Activated CD4-positive, CD25-positive, alpha-beta regulatory T cell (primary cell): Measurements from ENCODE around the gene SPDL1.
A peak's percentile ranks its signal among the peaks of the same experiment; 100 is the strongest.
"Not testable (repeated sequence)": the region's sequence is repeated elsewhere in the genome, so short reads cannot be mapped to it uniquely, and the experiment has no call there.

Experiments
- DNase-seq, 4 experiments: peaks; one replicate each; lab custom pipeline; 2025; lab: John Stamatoyannopoulos, UW

Gene SPDL1

GRCh38 chr5:169574134-169574646, 9.4 kb upstream of the SPDL1 start:
- DNase-seq, result no peak

- DNase-seq, result no peak
Measured at GRCh38 chr5:169576181-169576598, 7.4 kb upstream of the SPDL1 start.

DNA sequence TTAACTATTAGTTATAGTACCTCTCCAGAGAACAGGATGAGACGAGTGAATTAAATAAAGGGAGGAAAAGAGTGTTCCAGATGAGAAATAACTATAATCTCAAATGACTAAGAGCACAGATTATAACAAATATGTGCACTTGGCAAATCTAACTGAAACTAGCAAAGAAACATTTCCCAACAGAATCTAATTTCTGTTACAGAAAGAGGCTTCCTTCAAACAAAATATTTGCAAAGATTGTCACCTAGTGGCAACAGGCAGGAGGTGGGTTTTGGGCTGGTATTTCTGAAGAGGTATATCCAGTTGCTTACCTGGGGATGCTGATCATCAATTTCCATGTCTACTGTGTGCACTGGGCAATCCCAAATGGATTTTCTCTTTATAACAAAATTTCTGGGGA, 5.6 kb upstream of the SPDL1 start:
- no peak for DNase-seq

DNA sequence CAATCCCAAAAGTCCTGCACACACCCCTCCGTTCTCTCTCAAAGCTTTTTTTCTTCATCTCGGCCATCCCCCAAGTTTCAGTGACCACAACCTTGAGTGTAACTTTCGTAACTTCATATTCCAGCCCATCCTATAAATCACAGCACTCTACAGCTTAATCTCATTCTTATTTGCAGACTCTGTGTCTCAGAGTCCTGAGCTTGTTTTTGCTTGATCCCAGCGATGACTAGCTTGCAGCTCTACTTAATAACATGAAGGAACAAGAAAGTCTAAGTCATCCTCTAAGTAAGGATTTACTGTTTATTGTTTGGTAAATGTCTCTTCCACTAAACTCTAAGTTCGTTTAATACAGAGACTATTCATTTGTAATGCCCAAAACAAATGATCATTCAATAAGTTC, 2.6 kb upstream of the SPDL1 start:
- no peak for DNase-seq

DNA sequence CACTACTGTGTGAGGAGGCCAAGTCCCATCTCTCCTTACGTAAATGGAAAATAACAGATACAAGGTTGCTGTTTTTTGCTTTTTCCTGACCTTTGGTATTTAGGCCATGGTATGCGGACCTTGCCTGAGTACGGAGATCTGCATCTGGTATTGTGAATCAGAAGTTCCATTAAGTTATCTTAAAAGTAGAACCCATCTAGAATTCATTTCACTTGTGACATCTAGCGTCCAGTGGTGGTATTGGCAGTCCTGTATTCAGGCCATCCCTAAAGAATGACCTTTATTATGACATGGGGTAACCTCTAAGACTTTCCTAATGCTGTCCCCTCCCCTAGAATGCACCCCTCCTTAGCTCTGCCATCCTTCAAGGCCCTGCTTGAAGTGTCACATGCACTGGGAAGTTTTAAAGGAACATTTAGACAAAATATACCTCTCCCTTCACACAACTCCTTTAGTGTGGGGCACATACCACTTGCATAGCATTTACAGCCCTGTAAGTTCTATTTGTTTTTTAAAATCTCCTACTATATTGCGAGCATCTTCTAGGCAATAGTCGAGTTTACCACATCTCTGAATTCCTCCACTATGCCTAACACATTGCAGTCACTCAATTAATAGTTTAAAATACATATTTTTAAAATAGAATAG, 1.9 kb upstream of the SPDL1 start:
- peak; percentile 1 to 41 (median 20) for DNase-seq

DNA sequence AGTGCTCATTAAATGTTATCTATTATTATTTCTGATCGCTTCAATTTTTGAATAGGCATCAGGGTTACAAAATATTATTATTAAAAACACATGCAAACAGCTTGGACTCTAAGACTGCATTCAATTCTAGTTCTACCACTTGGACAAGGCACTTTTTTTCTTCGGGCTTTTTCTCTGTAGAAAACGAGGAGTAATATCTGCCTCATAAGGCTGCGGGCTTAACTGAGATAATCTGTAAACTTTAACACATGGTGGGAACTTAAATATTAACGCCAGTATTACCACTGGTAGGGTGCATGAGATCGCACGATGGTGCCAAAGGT, 511 bp upstream of the SPDL1 start:
- DNase-seq, result no peak

DNA sequence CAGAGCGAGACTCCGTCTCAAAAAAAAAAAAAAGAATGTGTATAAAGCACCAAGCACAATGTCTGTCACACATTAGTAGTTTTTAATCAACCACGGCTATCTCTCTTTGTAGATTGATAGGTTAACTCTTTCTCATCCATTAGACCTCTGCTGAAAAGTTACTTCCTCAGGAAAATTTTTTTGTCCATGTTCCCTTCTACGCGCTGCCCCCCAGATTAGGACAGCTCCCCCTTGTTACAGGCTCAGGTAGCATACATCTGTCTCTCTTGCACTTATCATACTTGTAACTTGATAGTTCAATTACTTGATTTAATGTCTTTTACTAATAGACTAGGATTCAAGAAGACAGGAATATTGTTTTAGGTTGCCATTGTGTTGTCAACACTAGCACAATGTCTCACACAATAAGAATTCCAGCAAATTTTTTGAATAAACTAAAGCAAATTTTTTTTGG, 1.5 kb downstream of the SPDL1 start:
- no peak for DNase-seq

GRCh38 chr5:169590602-169591001, 7.0 kb downstream of the SPDL1 start:
- DNase-seq, result no peak

DNA sequence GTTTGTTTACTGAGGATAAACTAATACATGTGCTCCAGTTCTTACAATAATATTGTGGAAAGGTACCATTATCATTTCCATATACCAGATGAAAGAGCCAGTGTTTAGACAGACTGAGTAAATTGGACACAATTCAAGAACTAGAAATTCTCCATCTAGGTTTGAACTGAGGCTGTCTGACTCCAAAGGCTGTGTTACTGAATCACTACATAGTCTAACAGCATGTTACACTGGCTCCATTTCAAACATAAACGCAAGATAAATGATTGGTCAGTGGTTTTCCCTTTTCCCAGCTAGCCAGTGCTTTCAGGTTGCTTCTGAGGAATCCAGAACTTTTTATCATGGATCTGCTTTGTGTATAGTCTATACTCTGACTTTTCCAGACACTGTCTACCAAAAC, 8.1 kb downstream of the SPDL1 start:
- no peak for DNase-seq

DNA sequence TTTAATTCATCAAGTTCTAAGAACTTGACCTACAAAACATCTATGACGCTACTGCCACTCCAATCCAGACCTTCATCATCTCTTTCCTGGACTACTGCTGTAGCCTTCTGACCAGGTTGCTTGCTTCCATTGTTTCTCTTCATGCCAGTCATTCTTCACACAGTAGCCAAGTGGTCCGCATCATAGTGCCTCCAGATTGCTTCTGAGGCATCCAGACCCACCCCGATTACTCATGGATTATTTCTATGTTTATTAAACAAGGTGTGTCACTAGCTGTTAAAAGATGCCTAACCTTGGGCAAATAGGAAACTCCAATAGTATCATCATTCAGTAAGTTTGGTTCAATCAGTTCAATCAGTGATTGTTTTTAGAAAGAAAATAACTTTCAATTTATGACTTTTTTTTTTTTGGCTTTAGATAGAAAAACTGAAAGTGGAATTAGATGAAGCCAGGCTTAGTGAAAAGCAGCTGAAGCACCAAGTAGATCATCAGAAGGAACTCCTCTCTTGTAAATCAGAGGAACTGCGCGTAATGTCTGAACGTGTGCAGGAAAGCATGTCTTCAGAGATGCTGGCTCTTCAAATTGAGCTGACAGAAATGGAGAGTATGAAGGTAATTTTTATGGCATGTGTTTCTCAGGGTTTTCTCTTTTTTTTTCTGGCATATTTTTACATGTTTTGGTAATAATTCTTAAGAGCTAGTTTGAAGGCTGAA, 9.5 kb downstream of the SPDL1 start:
- DNase-seq, result no peak

GRCh38 chr5:169595172-169595820, 11.7 kb downstream of the SPDL1 start:
- no peak for DNase-seq

- DNase-seq, result no peak
Measured at GRCh38 chr5:169599451-169599850, 15.9 kb downstream of the SPDL1 start.

GRCh38 chr5:169602535-169602934, 19.0 kb downstream of the SPDL1 start:
- DNase-seq, result no peak

DNA sequence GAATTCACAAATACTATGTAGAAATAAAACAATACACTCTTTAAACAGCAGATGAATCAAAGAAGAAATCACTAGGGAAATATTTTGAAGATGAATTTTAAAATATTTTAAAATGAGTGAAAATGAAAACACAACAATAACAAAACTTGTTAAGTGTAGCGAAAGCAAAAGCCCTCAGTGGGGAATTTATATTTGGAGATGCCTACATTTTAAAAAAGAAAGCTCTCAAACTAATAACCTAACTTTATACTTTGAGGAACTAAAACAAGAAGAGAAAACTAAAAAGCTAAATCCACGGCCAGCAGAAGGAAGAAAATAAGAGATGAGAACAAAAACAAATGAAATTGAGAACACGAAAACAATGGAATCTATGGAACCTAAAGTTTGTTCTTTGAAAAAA, 22.7 kb downstream of the SPDL1 start:
- DNase-seq, result no peak

DNA sequence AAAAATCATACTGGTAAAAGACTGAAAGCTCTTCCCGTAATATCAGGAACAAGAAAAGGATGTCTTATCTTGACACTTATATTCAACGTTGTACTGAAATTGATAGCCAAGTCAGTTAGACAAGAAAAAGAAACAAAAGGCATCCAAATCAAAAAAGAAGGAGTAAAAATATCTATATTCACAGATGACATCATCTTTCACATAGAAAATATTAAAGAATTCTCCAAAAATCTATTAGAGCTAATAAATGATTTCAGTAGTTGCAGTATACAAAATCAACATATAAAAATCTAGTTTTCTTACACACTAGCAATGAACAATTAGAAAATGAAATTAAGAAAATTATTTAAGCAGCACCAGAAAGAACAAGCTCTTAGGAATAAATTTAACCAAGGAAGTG, 24.3 kb downstream of the SPDL1 start:
- DNase-seq, result no peak

DNA sequence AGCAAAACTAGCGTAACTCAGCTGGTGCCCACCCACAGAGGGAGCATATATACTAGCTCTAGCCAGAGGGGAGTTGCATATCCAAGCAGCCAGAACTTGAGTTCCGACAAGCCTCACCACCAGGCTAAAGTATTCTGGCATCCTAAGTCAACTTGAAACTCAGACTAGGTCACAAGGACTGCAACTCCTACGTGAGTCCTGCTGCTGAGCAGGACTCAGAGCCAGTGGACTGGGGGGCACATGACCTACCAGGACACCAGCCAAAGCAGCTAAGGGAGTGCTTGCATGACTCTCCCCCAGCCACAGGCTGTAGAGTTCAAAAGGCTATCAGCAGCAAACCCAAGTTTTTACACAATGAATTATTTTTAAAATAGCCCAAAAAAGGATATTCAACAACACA, 26.1 kb downstream of the SPDL1 start:
- no peak for DNase-seq

DNA sequence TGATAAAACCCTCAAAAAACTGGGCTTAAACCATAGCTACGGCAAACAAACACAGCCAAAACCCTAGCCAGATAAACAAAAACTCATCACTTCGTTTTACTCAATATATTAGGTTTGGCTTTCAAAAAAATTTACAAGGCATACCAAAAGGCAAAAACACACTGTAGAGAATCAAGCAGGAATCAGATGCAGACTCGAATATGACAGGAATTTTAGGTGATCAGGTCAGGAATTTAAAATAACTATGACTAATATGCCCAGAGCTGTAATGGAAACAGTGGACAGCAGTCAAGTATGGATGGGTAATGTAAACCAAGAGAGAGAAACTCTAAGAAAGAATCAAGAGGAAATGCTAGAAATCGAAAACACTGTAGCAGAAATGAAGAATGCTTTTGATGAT, 27.0 kb downstream of the SPDL1 start:
- no peak for DNase-seq

- DNase-seq, result no peak
Measured at GRCh38 chr5:169615561-169615960, 32.0 kb downstream of the SPDL1 start.

GRCh38 chr5:169624307-169624706, 40.7 kb downstream of the SPDL1 start:
- DNase-seq, result not testable (repeated sequence)

GRCh38 chr5:169626779-169627178, 43.2 kb downstream of the SPDL1 start:
- DNase-seq, result no peak

DNA sequence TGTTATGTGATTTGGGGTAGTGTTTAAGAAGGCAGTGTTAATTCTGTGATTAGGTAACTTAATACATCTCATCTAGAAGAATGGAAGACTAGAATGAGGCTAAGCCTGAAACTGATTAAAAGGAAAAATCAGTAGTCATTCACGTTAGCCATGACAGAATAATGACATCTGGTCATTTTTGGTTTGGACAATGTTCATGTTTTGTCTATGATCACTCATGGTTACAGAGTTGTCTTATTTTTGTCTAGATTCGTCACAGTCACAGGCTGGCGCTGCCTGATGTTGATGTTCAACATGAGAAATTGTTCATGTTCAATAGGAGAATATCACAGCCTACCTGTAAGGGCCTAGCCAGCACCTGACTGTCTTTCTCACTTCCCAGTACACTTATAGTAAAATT, 44.0 kb downstream of the SPDL1 start:
- no peak for DNase-seq

DNA sequence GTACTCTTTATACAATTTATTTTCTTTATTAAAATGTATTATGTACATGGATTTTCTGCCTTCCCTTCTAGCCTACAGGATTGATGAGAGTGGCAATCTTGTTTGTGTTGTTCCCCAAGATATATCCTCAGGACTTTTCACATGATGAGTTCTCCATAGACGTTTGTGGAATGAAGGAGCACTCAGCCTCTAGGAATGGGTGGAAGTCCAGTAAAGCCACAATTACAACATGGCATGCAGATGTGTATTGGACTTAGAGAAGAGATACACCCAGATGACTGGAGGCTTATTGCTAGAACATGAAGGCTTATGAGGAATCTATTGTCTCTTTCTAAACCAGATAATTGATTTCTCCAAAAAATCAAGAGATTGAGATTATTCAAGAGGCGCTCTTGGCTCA, 45.3 kb downstream of the SPDL1 start:
- DNase-seq, result no peak

DNA sequence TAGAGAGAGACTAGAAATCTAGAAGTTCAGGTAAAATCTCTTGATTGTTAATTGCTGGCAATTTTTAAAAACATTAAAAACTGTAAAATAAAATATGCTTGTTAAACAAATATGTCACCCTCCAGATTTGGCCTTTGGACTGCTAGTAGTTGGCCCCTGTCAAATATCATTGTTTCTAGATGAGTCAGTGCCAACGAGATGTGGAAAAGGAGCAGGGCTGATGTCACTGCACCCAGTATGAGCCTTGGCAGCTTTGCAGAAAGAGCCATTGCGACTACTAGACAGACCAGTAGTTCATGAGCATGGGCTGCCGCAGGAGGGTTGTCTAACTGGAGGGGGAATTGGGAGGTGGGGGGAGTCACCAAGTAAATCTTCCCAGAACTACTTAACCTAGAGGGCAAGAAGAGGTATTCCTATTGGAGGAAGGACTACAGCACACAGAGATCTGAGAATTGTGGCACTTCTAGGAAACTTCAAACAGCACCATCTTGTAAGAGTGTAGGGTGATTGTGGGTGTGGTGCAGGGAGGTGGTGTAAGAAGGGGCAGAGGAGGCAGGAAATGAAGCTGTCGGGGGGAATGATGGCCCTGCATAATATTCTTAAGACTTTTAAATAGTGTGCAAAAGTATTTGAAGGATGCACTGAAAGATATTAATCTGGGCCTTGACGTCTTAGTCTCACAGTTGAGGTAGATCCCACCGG, 46.4 kb downstream of the SPDL1 start:
- no peak for DNase-seq
